IPS-15b (cell line): ENCODE data around the gene SLC29A3.

Experiments used
- H3K27me3 ChIP-seq: one replicate; pipeline ENCODE4 v1.6.1; 2013; ENCODE audit warnings: low read length; ENCODE audit not compliant: control insufficient read depth, insufficient read depth
- H3K36me3 ChIP-seq: one replicate; pipeline ENCODE4 v1.6.1; 2013; ENCODE audit warnings: low read length; ENCODE audit not compliant: control insufficient read depth, insufficient read depth
- H3K4me1 ChIP-seq: one replicate; pipeline ENCODE4 v1.6.1; 2013; ENCODE audit warnings: mild to moderate bottlenecking, low read length; ENCODE audit not compliant: control insufficient read depth, insufficient read depth
- H3K4me3 ChIP-seq: one replicate; pipeline ENCODE4 v1.5.1; 2013; ENCODE audit warnings: low read depth, low read length
- H3K9ac ChIP-seq: one replicate; pipeline ENCODE4 v1.6.1; 2013; ENCODE audit warnings: low read depth, mild to moderate bottlenecking, low read length
- H3K9me3 ChIP-seq: one replicate; pipeline ENCODE4 v1.6.1; 2013; ENCODE audit warnings: mild to moderate bottlenecking, low read length; ENCODE audit not compliant: control insufficient read depth, insufficient read depth

Gene SLC29A3

GRCh38 chr10:71277914-71278665 lies 41.0 kb upstream of the SLC29A3 start:
- no peaks in the 10 kb centered on the region for H3K9me3 ChIP-seq
- H3K4me1 ChIP-seq = peaks cover 8% of the 10 kb centered on the region
- no peak overlapping the region for H3K9ac ChIP-seq
- no peak overlapping the region for H3K4me3 ChIP-seq
- H3K27me3 ChIP-seq = no peaks in the 10 kb centered on the region
- H3K36me3 ChIP-seq = peaks cover 12% of the 10 kb centered on the region

GRCh38 chr10:71278691-71279588 lies 40.1 kb upstream of the SLC29A3 start:
- H3K9ac ChIP-seq = no peak overlapping the region
- H3K27me3 ChIP-seq = no peaks in the 10 kb centered on the region
- peaks cover 8% of the 10 kb centered on the region for H3K4me1 ChIP-seq
- H3K9me3 ChIP-seq = no peaks in the 10 kb centered on the region
- H3K36me3 ChIP-seq = peaks cover 14% of the 10 kb centered on the region
- no peak overlapping the region for H3K4me3 ChIP-seq

GRCh38 chr10:71279590-71280170 lies 39.4 kb upstream of the SLC29A3 start:
- Histone ChIP-seq H3K9ac (no peak overlapping the region), H3K4me1 (peaks cover 8% of the 10 kb centered on the region), H3K36me3 (peaks cover 15% of the 10 kb centered on the region), H3K27me3 (no peaks in the 10 kb centered on the region), H3K9me3 (no peaks in the 10 kb centered on the region), H3K4me3 (no peak overlapping the region)

- Histone ChIP-seq H3K4me3 (no peak overlapping the region), H3K4me1 (peaks cover 8% of the 10 kb centered on the region), H3K27me3 (no peaks in the 10 kb centered on the region), H3K9ac (no peak overlapping the region), H3K9me3 (no peaks in the 10 kb centered on the region), H3K36me3 (peaks cover 15% of the 10 kb centered on the region)
Observed at GRCh38 chr10:71280216-71280615, 38.8 kb upstream of the SLC29A3 start.

- Histone ChIP-seq H3K27me3 (no peaks in the 10 kb centered on the region), H3K9ac (no peak overlapping the region), H3K36me3 (peaks cover 15% of the 10 kb centered on the region), H3K9me3 (no peaks in the 10 kb centered on the region), H3K4me1 (peaks cover 8% of the 10 kb centered on the region), H3K4me3 (no peak overlapping the region)
Observed at GRCh38 chr10:71280825-71281224, 38.2 kb upstream of the SLC29A3 start.

GRCh38 chr10:71281646-71282322 lies 37.3 kb upstream of the SLC29A3 start:
- Histone ChIP-seq H3K9me3 (no peaks in the 10 kb centered on the region), H3K36me3 (peaks cover 15% of the 10 kb centered on the region), H3K4me3 (no peak overlapping the region), H3K27me3 (no peaks in the 10 kb centered on the region), H3K9ac (no peak overlapping the region), H3K4me1 (peaks cover 8% of the 10 kb centered on the region)

- H3K9ac ChIP-seq = no peak overlapping the region
- peaks cover 8% of the 10 kb centered on the region for H3K4me1 ChIP-seq
Observed at GRCh38 chr10:71282323-71282680, 36.8 kb upstream of the SLC29A3 start.

GRCh38 chr10:71283410-71283809 lies 35.6 kb upstream of the SLC29A3 start:
- peaks cover 30% of the 10 kb centered on the region for H3K36me3 ChIP-seq

More at GRCh38 chr10:71282323-71282680, 36.8 kb upstream of the SLC29A3 start:
- H3K9me3 ChIP-seq = no peaks in the 10 kb centered on the region
- H3K27me3 ChIP-seq = no peaks in the 10 kb centered on the region
- H3K36me3 ChIP-seq = peaks cover 19% of the 10 kb centered on the region
- no peak overlapping the region for H3K4me3 ChIP-seq

GRCh38 chr10:71283876-71284275 lies 35.2 kb upstream of the SLC29A3 start:
- H3K9ac ChIP-seq = no peak overlapping the region
- H3K4me1 ChIP-seq = no peaks in the 10 kb centered on the region
- no peak overlapping the region for H3K4me3 ChIP-seq
- H3K9me3 ChIP-seq = no peaks in the 10 kb centered on the region
- peaks cover 34% of the 10 kb centered on the region for H3K36me3 ChIP-seq
- H3K27me3 ChIP-seq = no peaks in the 10 kb centered on the region

More at GRCh38 chr10:71283410-71283809, 35.6 kb upstream of the SLC29A3 start:
- Histone ChIP-seq H3K4me1 (peaks cover 3% of the 10 kb centered on the region), H3K27me3 (no peaks in the 10 kb centered on the region), H3K4me3 (no peak overlapping the region), H3K9me3 (no peaks in the 10 kb centered on the region), H3K9ac (no peak overlapping the region)

- Histone ChIP-seq H3K4me1 (no peaks in the 10 kb centered on the region), H3K9ac (no peak overlapping the region), H3K9me3 (no peaks in the 10 kb centered on the region), H3K27me3 (no peaks in the 10 kb centered on the region), H3K4me3 (no peak overlapping the region), H3K36me3 (peaks cover 42% of the 10 kb centered on the region)
Observed at GRCh38 chr10:71284544-71285179, 34.4 kb upstream of the SLC29A3 start.

GRCh38 chr10:71285180-71285545 lies 33.9 kb upstream of the SLC29A3 start:
- no peak overlapping the region for H3K9ac ChIP-seq
- H3K4me1 ChIP-seq = no peaks in the 10 kb centered on the region
- H3K4me3 ChIP-seq = no peak overlapping the region
- H3K9me3 ChIP-seq = no peaks in the 10 kb centered on the region
- H3K36me3 ChIP-seq = peaks cover 40% of the 10 kb centered on the region
- H3K27me3 ChIP-seq = no peaks in the 10 kb centered on the region
